GM21381 (cell line): Measurements from ENCODE around the gene OR2W3.

Experiments used
- ATAC-seq: cut with Tn5 transposase; IDR thresholded peaks from one replicate; pipeline ENCODE4 v1.9.1; 2021; ENCODE audit warnings: mild to moderate bottlenecking, moderate library complexity; ENCODE audit not compliant: unreplicated experiment

The OR2W3 gene

DNA sequence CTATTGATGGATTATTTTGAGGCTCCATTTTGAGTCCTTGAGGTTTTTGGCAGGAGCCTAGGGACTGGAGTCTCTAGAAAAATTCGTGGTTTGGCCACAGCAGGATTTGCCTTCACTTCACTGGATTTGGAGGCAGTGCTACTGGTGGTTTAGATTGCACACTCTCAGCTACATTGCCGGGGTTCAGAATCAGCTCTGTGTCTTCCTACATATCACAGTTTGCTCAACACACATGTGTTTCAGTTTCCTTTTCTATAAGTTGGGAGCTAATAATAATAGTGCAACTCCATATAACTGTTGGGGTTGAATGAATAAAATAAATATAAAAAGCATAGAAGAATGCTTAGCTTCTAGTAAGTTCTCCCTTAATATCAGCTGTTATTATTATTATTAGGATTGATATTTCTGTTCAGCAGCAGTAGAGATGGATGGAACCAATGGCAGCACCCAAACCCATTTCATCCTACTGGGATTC is at the start of gene OR2W3:
Gene OR2W3 (plus strand): TSS at position 425 of the 475 bp plus-strand sequence. CDS start 0 bp downstream, at position 425.
- no peak for ATAC-seq

DNA sequence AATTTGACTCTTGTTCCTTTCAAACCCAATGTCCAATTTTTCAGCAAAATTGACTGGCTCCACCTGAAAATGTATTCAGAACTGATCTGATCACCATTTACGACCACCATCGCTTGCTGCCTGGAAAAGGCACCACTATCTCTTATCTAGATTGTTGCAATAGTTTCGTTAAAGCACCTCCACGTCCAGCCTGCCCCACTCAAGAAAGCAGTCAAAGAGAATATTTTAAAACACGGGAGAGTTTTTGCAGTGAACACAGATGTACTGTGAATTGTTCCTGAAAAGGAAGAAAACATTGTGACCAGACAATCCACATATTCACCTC is 49.7 kb upstream of the OR2W3 start:
- no peak for ATAC-seq

DNA sequence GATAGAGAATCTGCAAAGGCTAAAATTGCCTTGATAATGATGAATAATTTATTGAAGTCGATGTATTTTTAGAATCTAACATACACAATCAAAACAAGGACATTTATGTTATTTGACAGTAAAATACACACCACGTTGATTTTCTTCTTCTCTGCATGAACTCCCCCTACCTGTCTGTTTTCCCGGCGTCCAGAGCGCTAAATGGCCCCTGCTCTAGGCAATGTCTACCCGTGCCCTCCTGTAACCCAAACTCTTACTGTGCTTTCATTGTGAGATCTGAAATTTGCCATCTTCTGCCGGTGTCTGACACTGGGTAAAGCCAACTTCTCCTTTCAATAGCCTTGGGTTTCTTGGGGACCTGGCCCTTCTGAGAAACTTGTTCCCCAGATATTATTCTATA is 47.0 kb upstream of the OR2W3 start:
- no peak for ATAC-seq

DNA sequence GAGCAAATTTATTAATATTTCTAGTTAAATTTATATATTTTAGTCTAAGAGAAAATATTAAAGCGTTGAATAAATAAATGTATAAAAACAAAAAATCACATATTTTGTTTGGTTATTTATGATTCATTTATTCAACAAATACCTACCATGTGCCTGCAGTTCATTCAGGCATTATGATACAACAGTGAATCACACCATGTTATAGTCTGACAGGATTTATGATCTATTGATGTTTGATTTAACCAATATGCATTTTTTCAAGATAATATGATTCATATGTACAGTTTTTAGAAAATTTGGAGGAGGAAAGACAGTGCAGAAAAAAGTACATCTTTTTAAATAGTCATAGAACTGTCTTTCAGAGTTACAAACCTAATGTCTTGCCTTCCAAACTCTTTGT is 45.8 kb upstream of the OR2W3 start:
- ATAC-seq, result no peak

DNA sequence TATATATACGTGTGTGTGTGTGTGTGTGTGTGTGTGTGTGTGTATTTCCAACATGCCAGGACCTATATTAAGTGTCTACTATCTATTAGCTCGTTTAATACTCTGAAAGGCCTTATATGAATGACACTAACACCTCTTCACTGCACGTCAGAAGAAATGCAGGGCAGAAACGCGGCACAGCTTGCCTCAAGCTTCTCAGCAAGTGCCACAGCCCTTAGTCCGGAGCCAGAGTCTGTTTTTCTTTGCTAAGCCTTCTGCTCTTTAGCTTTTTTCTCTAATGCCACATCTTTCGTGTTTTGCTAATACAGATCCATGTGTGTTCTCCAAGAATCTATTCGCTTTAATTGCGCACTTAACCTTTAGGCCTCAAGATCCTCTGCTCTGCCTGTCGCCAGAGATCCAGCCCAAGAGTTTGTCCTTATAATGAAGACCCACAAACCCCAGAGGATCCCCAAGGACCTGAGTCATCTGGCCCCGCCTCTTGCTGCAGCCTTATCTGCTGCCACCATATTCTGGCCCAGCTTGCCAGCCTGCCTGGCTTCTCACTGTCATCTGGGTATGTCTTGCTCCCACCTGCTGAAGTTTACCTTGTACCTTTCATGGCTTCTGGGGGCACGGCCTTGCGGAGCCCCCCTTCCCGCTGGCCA is 40.4 kb upstream of the OR2W3 start:
- ATAC-seq, result no peak

DNA sequence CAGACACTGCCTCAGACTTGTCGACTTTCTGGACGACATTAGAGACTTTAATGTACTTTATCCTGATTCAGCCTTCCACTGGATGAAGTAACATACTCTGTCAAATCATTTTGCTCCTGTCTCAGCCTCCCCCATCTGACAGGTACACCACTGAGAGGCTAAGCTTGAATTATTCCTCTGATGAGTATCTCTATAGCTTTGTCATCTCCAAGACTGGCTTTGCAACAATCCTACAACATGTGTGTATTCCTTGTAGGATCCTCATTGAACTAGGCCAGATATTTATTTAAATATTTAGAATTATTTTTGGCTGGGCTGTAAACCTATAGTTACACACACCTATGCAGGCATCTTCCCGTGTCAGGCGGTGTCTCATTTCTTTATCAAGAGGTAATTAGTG is 39.5 kb upstream of the OR2W3 start:
- ATAC-seq, result no peak

DNA sequence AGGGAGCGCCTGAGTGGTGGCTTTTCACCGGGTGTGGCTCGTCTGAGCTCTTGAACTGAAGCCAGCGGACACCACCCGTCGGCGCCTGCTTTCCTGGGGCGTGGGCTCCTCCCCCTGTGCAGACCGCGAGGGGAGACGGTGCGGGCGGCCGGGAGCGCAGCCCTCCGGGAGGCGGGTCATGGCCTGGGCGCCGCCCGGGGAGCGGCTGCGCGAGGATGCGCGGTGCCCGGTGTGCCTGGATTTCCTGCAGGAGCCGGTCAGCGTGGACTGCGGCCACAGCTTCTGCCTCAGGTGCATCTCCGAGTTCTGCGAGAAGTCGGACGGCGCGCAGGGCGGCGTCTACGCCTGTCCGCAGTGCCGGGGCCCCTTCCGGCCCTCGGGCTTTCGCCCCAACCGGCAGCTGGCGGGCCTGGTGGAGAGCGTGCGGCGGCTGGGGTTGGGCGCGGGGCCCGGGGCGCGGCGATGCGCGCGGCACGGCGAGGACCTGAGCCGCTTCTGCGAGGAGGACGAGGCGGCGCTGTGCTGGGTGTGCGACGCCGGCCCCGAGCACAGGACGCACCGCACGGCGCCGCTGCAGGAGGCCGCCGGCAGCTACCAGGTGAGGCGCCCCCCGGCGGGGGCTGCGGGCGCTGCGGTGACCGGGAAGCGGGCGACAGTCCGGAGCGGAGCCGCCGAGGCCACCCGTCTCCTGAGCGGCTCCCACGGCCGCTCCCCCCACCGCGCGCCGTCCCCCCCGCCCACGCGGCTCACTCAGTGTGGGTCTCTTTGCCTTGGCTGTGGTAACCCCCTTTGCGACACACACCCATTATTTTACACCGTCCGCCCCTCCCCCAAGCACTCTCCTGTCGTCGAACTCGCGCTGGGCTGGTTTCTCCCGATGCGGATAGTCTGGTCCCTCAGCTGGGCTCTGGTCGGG is 38.1 kb upstream of the OR2W3 start, which contains the start of gene TRIM58:
Gene TRIM58 (plus strand): TSS at position 119 of the 916 bp plus-strand sequence. CDS start 60 bp downstream, at position 179.
- ATAC-seq, result peak; percentile 58

DNA sequence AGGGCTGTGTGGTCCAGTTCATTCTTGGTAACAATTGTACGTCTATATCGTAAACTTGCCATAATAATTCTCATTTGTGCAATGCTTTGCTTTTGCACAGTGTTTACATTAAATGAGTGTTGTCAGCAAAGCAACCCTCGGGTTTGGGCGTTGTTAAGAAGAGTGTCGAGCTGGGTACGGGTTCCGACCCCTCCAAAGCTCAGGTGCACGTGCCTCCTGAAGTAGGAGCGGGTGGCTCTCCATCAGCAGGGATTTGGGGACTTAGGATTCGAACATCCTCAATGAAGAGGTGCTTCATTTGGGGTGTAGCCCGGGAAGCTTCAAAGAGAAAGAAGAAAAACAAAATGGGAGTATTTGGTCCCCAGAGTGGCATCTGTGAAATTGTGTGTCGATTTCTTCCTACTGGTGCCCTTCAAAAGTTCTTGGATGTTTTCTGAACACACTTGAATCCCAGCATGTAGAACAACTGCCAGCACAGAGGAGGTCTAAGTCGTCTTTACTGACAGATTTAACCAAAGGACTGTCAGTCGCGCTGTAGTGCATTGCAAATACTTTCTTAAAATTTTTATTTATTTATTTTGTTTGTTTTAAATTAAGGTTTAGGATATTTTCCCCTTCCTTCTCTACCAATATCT is 37.3 kb upstream of the OR2W3 start:
- no peak for ATAC-seq

DNA sequence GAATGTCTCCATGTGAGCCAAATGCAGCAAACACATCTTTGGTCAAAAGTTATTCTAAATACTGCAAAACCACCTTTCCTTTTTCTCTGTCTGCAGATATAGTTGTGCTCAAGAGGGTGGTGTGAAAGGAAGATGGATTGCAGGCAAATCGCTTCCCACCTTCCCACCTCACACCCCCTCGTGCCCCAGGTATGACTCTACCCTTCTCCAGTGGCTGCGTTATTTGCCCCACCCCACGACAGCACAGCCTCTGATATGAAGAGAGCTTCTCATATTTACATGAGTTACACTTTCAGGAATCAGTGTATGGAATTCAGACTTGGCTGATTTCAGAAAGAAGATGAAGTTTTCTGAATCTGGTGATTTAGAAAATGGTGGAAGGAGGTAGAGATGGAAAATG is 32.6 kb upstream of the OR2W3 start:
- ATAC-seq, result no peak

DNA sequence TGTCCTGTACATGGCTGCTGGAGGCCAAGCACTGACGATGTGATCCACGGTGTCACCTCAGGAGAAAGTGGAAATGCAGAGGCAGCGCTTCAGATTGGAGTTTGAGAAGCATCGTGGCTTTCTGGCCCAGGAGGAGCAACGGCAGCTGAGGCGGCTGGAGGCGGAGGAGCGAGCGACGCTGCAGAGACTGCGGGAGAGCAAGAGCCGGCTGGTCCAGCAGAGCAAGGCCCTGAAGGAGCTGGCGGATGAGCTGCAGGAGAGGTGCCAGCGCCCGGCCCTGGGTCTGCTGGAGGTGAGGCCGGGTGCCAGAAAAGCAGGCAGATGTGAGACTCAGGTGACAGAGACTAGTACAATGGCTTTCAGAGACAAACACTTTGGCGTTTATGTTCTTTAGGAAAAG is 30.7 kb upstream of the OR2W3 start:
- ATAC-seq, result no peak

DNA sequence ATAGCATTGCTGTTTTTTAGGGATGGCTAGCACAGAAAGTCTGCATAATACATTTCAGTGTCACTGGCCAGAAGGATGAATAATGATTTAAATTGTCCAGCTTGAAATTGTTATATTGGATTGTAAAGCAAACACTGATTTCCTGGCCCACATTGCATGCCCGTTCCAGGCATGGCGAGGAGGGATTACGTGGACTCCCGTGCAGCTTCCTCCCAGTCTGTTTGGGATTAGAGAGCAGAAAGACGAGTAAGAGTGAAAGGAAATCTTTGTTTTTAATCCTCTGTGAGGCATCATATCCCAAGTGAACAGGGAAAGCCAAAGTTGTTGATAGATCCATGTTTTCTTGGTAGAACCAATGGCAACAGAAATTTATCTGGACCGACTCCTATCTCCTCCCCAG is 30.0 kb upstream of the OR2W3 start:
- no peak for ATAC-seq

DNA sequence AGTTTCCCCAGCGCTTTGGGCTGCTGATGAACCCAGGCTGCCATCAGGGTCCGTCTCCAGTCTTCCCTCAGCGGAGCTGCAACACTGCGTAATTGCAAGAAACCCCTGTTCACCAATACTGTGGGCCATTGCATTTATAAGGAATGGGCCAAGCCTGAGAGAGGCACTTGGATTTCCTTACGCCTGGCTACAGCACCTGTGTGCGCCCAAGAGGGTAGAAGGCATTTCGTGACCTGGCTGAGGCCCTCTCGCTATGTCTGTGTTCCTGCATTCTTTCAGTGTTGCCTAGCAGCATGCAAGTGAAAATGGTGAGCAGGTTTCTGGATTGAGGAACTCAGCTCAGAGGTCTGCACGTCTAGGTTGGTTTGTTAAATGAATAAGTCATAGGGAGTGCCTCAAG is 12.0 kb upstream of the OR2W3 start:
- no peak for ATAC-seq

DNA sequence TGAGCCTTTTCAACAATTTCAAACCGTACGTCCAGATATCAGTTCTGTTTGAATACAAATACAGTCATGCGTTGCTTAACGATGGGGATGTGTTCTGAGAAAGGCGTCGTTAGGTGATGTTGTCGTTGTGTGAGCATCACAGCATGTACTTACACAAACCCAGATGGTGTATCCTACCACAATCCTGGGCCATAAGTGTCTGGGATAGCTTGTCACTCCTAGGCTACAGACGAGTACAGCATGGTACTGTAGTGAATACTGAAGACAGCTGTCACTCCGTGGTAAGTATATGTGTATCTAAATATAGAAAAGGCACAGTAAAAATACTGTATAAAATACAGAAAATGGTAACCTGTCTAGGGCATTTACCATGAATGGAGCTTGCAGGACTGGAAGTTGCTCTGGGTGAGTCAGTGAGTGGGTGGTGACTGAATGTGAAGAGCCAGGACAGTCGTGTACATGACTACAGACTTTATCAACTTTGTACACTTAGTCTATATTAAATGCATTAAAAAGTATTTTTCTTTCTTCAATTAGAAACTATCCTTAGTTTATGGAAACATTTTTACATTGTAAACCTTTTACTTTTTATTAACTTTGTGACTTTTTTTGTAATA is 10.5 kb upstream of the OR2W3 start:
- no peak for ATAC-seq

DNA sequence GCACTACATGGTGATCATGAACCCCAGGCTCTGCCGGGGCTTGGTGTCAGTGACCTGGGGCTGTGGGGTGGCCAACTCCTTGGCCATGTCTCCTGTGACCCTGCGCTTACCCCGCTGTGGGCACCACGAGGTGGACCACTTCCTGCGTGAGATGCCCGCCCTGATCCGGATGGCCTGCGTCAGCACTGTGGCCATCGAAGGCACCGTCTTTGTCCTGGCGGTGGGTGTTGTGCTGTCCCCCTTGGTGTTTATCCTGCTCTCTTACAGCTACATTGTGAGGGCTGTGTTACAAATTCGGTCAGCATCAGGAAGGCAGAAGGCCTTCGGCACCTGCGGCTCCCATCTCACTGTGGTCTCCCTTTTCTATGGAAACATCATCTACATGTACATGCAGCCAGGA is 589 bp downstream of the OR2W3 start:
- no peak for ATAC-seq

DNA sequence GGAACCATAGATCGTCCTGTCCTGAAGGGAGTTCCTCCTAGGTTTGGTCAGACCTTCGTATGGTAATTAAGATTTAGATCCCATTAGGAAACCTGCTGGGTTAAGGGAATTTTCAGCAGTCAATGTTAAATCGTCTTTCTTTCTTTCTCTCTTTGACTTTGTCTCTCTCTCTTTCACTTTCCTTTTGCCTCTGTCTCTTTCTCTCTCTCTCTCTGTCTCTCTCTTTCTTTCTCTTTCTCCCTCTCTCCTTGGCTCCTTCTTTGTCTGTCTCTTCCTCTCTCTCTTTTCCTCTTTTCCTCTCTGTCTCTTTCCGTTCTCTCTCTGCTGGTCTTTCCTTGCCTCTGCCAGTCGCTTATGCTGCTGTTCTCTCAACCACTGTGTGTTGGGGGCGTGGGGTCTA is 8.7 kb downstream of the OR2W3 start:
- ATAC-seq, result no peak

DNA sequence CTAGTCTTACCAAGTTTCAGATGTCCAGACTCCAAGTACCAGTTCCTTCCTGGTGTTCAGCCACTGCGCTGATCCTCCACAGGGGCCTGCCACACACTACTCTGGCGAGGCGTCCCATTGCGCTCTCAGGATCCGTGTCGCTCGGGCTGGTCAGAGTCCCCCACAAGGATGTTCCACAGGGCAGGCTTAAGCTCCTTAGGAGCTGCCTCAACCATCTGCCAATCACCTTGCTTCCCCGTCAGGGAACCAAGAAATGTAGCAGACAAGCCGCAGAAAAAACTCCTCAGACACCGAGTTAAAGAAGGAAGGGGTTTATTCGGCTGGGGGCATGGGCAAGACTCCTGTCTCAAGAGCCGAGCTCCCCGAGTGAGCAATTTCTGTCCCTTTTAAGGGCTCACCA is 9.8 kb downstream of the OR2W3 start:
- no peak for ATAC-seq

DNA sequence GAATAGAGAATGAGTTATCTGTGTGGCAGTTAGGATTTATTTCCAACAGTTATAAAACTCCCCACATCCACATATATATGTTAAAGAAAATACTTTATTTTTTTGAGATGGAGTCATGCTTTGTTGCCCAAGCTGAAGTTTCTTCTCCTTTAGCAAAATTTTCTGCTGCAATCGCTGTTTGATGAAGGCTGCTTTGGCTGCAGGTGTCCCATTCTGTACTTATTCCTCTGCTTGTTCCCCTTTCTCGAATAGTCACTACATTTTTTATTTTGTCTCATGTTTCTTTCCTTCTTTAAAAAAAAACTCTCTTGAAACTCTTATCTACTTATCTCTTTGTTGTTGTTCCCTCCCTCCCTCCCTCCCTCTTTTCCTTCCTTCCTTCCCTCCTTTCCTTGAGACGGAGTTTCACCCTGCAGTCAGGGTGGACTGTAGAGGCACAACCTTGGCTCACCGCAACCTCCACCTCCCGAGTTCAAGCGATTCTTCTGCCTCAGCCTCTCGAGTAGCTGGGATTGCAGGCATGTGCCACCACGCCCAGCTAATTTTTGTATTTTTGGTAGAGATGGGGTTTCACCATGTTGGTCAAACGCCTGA is 10.6 kb downstream of the OR2W3 start:
- no peak for ATAC-seq

DNA sequence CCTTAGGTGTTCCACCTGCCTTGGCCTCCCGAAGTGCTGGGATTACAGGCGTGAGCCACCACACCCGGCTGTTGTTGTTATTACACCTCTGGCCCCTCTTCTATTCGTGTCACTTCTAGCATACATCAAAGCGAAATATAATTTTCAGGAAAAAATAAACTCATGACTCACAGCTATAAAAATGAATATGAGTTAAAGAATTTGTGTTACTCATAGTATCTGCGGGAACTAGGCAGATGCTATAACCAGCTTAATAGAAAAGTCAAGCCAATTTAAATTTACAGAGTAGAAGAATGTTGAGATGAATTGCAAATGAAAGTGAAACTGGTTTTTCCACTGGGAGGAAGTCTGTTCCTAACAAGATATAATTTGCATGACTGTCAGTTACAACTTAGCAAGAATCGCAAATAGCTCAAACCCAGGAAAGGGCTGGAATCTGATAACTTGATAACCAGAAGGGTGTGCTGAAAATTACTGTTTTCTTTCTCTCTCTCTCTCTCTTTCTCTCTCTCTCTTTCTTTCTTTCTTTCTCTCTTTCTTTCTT is 11.2 kb downstream of the OR2W3 start:
- ATAC-seq, result no peak

DNA sequence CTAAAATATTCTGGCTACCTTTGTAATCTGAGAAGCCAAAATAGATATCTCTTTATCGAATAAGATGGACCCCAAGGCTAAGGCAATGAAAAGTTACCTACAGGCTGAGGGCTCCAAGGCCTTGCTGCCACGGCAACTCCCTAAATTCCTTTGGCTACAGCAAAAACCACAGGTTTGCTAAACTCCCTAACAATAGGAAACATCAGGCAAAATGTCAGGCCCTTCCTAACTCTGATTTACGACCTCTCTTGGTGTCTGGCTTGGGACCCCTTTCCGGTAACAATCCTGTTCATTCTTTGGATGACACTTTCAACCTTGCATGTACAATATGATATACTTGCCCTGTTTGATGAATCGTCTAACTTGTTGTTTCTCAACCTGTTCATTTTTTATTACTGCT is 13.4 kb downstream of the OR2W3 start:
- ATAC-seq, result no peak

DNA sequence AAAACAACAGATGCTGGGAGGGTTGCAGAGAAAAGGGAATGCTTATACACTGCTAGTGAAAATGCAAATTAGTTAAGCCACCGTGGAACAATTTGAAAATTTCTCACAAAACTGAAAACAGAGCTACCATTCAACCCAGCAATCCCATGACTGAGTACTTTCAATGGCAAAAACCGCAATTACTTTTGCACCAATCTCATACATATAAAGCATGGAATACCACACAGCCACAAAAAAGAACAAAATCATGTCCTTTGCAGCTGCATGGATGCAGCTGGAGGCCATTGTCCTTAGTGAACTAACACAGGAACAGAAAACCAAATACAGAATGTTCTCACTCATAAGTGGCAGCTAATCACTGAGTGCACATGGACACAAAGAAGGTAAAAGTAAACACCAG is 18.4 kb downstream of the OR2W3 start:
- ATAC-seq, result no peak
